Fibroblast of lung (primary cell): Measurements from ENCODE around the gene ZGRF1. TPM values are rescaled to one million over a fixed set of nuclear protein-coding genes. Genes with fewer than 3 reads are reported as not detected.

Experiments used
- DNase-seq, 2 donors: peaks; one replicate each; pipeline versions ENCODE4 v3.0.0 to v3.0.0-alpha.2; 2010; ENCODE audit warnings: low read depth in 2 of 2
- H2AFZ ChIP-seq: 2 replicates; pipeline ENCODE4 v1.5.1; 2012; ENCODE audit warnings: low read length, control low read depth, inconsistent platforms
- H3K27ac ChIP-seq: 2 replicates; pipeline ENCODE4 v1.5.1; 2011; ENCODE audit warnings: low read length, control low read depth; ENCODE audit not compliant: insufficient read depth
- H3K27me3 ChIP-seq: 2 replicates; pipeline ENCODE4 v1.5.1; 2011; ENCODE audit warnings: mild to moderate bottlenecking, low read length; ENCODE audit not compliant: control insufficient read depth, insufficient read depth
- H3K36me3 ChIP-seq: 2 replicates; pipeline ENCODE4 v1.5.1; 2011; ENCODE audit warnings: low read length; ENCODE audit not compliant: control insufficient read depth, insufficient read depth
- H3K4me1 ChIP-seq: 2 replicates; pipeline ENCODE4 v1.5.1; 2011; ENCODE audit warnings: low read length; ENCODE audit not compliant: control insufficient read depth, insufficient read depth; ENCODE audit errors: extremely low read depth
- H3K4me2 ChIP-seq: 2 replicates; pipeline ENCODE4 v1.5.1; 2011; ENCODE audit warnings: low read length, control low read depth; ENCODE audit not compliant: insufficient read depth; ENCODE audit errors: extremely low read depth
- H3K4me3 ChIP-seq, 4 experiments: fragments of 200-600 bp in 1 of 4; sonication (generic) in 1 of 4; replicated peaks in 1 of 4; 2 replicates each; pipeline ENCODE4 v1.5.1; 2011 to 2016; ENCODE audit warnings: low read length in 4 of 4, low read depth in 3 of 4, mild to moderate bottlenecking in 3 of 4, control low read depth in 2 of 4, inconsistent platforms in 1 of 4, mixed read lengths in 1 of 4; ENCODE audit not compliant: insufficient read depth in 1 of 4; ENCODE audit errors: control extremely low read depth in 1 of 4
- H3K79me2 ChIP-seq: 2 replicates; pipeline ENCODE4 v1.5.1; 2012; ENCODE audit warnings: mild to moderate bottlenecking, low read length, inconsistent platforms; ENCODE audit not compliant: control insufficient read depth, insufficient read depth
- H3K9ac ChIP-seq: 2 replicates; pipeline ENCODE4 v1.5.1; 2011; ENCODE audit warnings: mild to moderate bottlenecking, low read length, control low read depth; ENCODE audit not compliant: insufficient read depth
- H3K9me3 ChIP-seq: 2 replicates; pipeline ENCODE4 v1.5.1; 2012; ENCODE audit warnings: low read depth, low read length; ENCODE audit not compliant: control insufficient read depth, insufficient read depth
- H4K20me1 ChIP-seq: 2 replicates; pipeline ENCODE4 v1.5.1; 2011; ENCODE audit warnings: low read length; ENCODE audit not compliant: control insufficient read depth, insufficient read depth; ENCODE audit errors: extremely low read depth
- EZH2 ChIP-seq: IDR thresholded peaks from 2 replicates; pipeline ENCODE4 v1.5.1; 2012; ENCODE audit warnings: low read length, control low read depth, mild to moderate bottlenecking; ENCODE audit errors: missing control alignments
- polyA plus RNA-seq, 2 donors: library from polyadenylated mRNA; depleted of rRNA in 1 of 2; stranded (reverse) in 1 of 2; unstranded in 1 of 2; fragments of >200 nt; gene quantifications; 2 replicates each; pipeline ENCODE4 v1.2.1, GENCODE V29; 2011 to 2012; ENCODE audit warnings: missing spikeins in 1 of 2
- total RNA-seq: library from RNA; depleted of rRNA; stranded (reverse); fragments of >200 nt; gene quantifications from 2 replicates; pipeline ENCODE4 v1.2.1, GENCODE V29; 2014
- TF ChIP-seq, protein P1 (sequence below), 2 donors: IDR thresholded peaks in 1 of 2; conservative IDR thresholded peaks in 1 of 2; 1 replicate in 1 of 2; 2 replicates in 1 of 2; pipeline ENCODE4 v1.5.1; 2011 to 2012; ENCODE audit warnings: low read length in 2 of 2, control low read depth in 1 of 2, inconsistent platforms in 1 of 2, low read depth in 1 of 2, mild to moderate bottlenecking in 1 of 2

The ZGRF1 gene
- total and polyA plus RNA-seq, 2 donors (not counting 1 experiment from before 2014, with no cell fraction given) = 3.1 to 5.8 TPM

- Histone ChIP-seq H3K79me2 (no peaks in the 10 kb centered on the region), H2AFZ (no peak overlapping the region), H3K9ac (no peak overlapping the region), H3K36me3 (peaks cover 9% of the 10 kb centered on the region), H3K27ac (no peak overlapping the region), H3K4me1 (no peaks in the 10 kb centered on the region), H3K9me3 (no peaks in the 10 kb centered on the region), H3K27me3 (no peaks in the 10 kb centered on the region), H3K4me2 (no peak overlapping the region), H3K4me3 (no peak overlapping the region), H4K20me1 (no peaks in the 10 kb centered on the region)
- DNase-seq = no peak
- TF ChIP-seq, protein P1, sequence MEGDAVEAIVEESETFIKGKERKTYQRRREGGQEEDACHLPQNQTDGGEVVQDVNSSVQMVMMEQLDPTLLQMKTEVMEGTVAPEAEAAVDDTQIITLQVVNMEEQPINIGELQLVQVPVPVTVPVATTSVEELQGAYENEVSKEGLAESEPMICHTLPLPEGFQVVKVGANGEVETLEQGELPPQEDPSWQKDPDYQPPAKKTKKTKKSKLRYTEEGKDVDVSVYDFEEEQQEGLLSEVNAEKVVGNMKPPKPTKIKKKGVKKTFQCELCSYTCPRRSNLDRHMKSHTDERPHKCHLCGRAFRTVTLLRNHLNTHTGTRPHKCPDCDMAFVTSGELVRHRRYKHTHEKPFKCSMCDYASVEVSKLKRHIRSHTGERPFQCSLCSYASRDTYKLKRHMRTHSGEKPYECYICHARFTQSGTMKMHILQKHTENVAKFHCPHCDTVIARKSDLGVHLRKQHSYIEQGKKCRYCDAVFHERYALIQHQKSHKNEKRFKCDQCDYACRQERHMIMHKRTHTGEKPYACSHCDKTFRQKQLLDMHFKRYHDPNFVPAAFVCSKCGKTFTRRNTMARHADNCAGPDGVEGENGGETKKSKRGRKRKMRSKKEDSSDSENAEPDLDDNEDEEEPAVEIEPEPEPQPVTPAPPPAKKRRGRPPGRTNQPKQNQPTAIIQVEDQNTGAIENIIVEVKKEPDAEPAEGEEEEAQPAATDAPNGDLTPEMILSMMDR (conservative IDR thresholded peaks at IDR 0.05 in 1 of 2, IDR thresholded peaks at IDR 0.05 in 1 of 2; ENCODE audit: low read depth in 1 of 2, low read length in 2 of 2) = no peak
- TF ChIP-seq EZH2 = no peak
These were observed 18.6 kb upstream of the ZGRF1 start for GRCh38 chr4:112655270-112655669.

GRCh38 chr4:112652216-112652615 lies 15.5 kb upstream of the ZGRF1 start:
- Histone ChIP-seq H3K79me2 (no peaks in the 10 kb centered on the region), H3K9me3 (no peaks in the 10 kb centered on the region), H4K20me1 (no peaks in the 10 kb centered on the region), H3K4me2 (no peak overlapping the region), H3K27ac (no peak overlapping the region), H3K4me1 (no peaks in the 10 kb centered on the region), H3K9ac (no peak overlapping the region), H3K4me3 (no peak overlapping the region), H3K36me3 (peaks cover 9% of the 10 kb centered on the region), H2AFZ (no peak overlapping the region), H3K27me3 (no peaks in the 10 kb centered on the region)
- DNase-seq = no peak
- no peak for TF ChIP-seq EZH2
- TF ChIP-seq, protein P1 (conservative IDR thresholded peaks at IDR 0.05 in 1 of 2, IDR thresholded peaks at IDR 0.05 in 1 of 2; ENCODE audit: low read depth in 1 of 2, low read length in 2 of 2) = no peak

GRCh38 chr4:112651641-112652040 lies 14.9 kb upstream of the ZGRF1 start:
- no peak overlapping the region for H3K27ac ChIP-seq
- no peaks in the 10 kb centered on the region for H3K4me1 ChIP-seq
- no peak overlapping the region for H2AFZ ChIP-seq
- H3K4me3 ChIP-seq = no peak overlapping the region
- H3K79me2 ChIP-seq = no peaks in the 10 kb centered on the region
- no peaks in the 10 kb centered on the region for H3K27me3 ChIP-seq
- TF ChIP-seq EZH2 = no peak
- TF ChIP-seq, protein P1 (conservative IDR thresholded peaks at IDR 0.05 in 1 of 2, IDR thresholded peaks at IDR 0.05 in 1 of 2; ENCODE audit: low read depth in 1 of 2, low read length in 2 of 2) = no peak
- H4K20me1 ChIP-seq = no peaks in the 10 kb centered on the region
- no peak for DNase-seq
- peaks cover 9% of the 10 kb centered on the region for H3K36me3 ChIP-seq
- no peaks in the 10 kb centered on the region for H3K9me3 ChIP-seq
- H3K4me2 ChIP-seq = no peak overlapping the region
- H3K9ac ChIP-seq = no peak overlapping the region
